HUES64 (cell line): ENCODE measurements around the gene CHIC2.
"Not testable (repeated sequence)": the region's sequence is repeated elsewhere in the genome, so short reads cannot be mapped to it uniquely, and the experiment has no call there.

Source experiments
- H3K27ac ChIP-seq: 2 replicates; pipeline ENCODE4 v1.7.0; 2013; ENCODE audit warnings: low read depth, low read length, inconsistent platforms
- H3K27me3 ChIP-seq: 2 replicates; pipeline ENCODE4 v1.6.1; 2013; ENCODE audit warnings: mild to moderate bottlenecking, low read length; ENCODE audit not compliant: insufficient read depth
- H3K36me3 ChIP-seq: 2 replicates; pipeline ENCODE4 v1.6.1; 2013; ENCODE audit warnings: mild to moderate bottlenecking, low read length; ENCODE audit not compliant: insufficient read depth
- H3K4me1 ChIP-seq: 2 replicates; pipeline ENCODE4 v1.6.1; 2013; ENCODE audit warnings: mild to moderate bottlenecking, low read length, moderate library complexity; ENCODE audit not compliant: insufficient read depth
- H3K4me3 ChIP-seq: 2 replicates; pipeline ENCODE4 v1.5.1; 2013; ENCODE audit warnings: mild to moderate bottlenecking, low read length, moderate library complexity
- H3K9ac ChIP-seq: 2 replicates; pipeline ENCODE4 v1.6.1; 2013; ENCODE audit warnings: mild to moderate bottlenecking, low read depth, low read length
- H3K9me3 ChIP-seq: 2 replicates; pipeline ENCODE4 v1.6.1; 2013; ENCODE audit warnings: low read depth, low read length; ENCODE audit not compliant: insufficient read depth
- WGBS: fragments of 150-250, 120-280 bp; methylation state at CpG from one replicate; pipeline ENCODE4 v1.1.7; 2013; ENCODE audit warnings: missing lambda C conversion rate; 5-methylcytosine and 5-hydroxymethylcytosine counted together

The CHIC2 gene

GRCh38 chr4:54032558-54033135, 31.8 kb downstream of the CHIC2 start:
- 33% methylated on average over 3 of the region's 3 CpGs for WGBS
- Histone ChIP-seq H3K4me1 (peaks cover 11% of the 10 kb centered on the region), H3K27ac (no peak overlapping the region), H3K9ac (no peak overlapping the region), H3K9me3 (no peaks in the 10 kb centered on the region), H3K4me3 (peak overlapping the region; percentile 57), H3K27me3 (no peaks in the 10 kb centered on the region), H3K36me3 (no peaks in the 10 kb centered on the region)

- WGBS = no CpG with 5 or more reads among the region's 1 CpG
- no peaks in the 10 kb centered on the region for H3K27me3 ChIP-seq
- no peak overlapping the region for H3K4me3 ChIP-seq
- no peaks in the 10 kb centered on the region for H3K36me3 ChIP-seq
- H3K9me3 ChIP-seq = no peaks in the 10 kb centered on the region
- H3K9ac ChIP-seq = no peak overlapping the region
- peaks cover 32% of the 10 kb centered on the region for H3K4me1 ChIP-seq
- 0 out of 2 replicates have a peak overlapping the region, but pooled peaks have one; percentile 10 for H3K27ac ChIP-seq
These were observed 37.1 kb downstream of the CHIC2 start for GRCh38 chr4:54027311-54027710.

- no peak overlapping the region for H3K9ac ChIP-seq
- H3K36me3 ChIP-seq = no peaks in the 10 kb centered on the region
- no peak overlapping the region for H3K27ac ChIP-seq
- H3K27me3 ChIP-seq = no peaks in the 10 kb centered on the region
- H3K4me3 ChIP-seq = no peak overlapping the region
- H3K9me3 ChIP-seq = peaks cover under 1% of the 10 kb centered on the region; the same call in 1 of the 2 replicates
- 96% methylated on average over 7 of the region's 7 CpGs for WGBS
- peaks cover 28% of the 10 kb centered on the region for H3K4me1 ChIP-seq
These were observed 38.8 kb downstream of the CHIC2 start for GRCh38 chr4:54025582-54025981.

GRCh38 chr4:54023019-54023418, 41.4 kb downstream of the CHIC2 start:
- not testable (repeated sequence) for H3K9me3 ChIP-seq, H3K27ac ChIP-seq, H3K36me3 ChIP-seq, H3K9ac ChIP-seq, H3K27me3 ChIP-seq, H3K4me3 ChIP-seq
- H3K4me1 ChIP-seq = peaks cover 30% of the 10 kb centered on the region
- 95% methylated on average over 8 of the region's 8 CpGs for WGBS

GRCh38 chr4:54017974-54018373, 46.4 kb downstream of the CHIC2 start:
- 63% methylated on average over 1 of the region's 1 CpG for WGBS
- H3K4me1 ChIP-seq = peaks cover 55% of the 10 kb centered on the region
- H3K4me3 ChIP-seq = no peak overlapping the region
- H3K36me3 ChIP-seq = no peaks in the 10 kb centered on the region
- peaks cover 5% of the 10 kb centered on the region; the same call in 1 of the 2 replicates for H3K9me3 ChIP-seq
- H3K9ac ChIP-seq = no peak overlapping the region
- no peak overlapping the region for H3K27ac ChIP-seq
- no peaks in the 10 kb centered on the region for H3K27me3 ChIP-seq

GRCh38 chr4:54017308-54017707, 47.1 kb downstream of the CHIC2 start:
- 0 out of 2 replicates have a peak overlapping the region, but pooled peaks have one; percentile 23 for H3K4me3 ChIP-seq
- 20% methylated on average over 1 of the region's 2 CpGs for WGBS
- H3K36me3 ChIP-seq = no peaks in the 10 kb centered on the region
- H3K27me3 ChIP-seq = no peaks in the 10 kb centered on the region
- peaks cover 5% of the 10 kb centered on the region; the same call in 1 of the 2 replicates for H3K9me3 ChIP-seq
- H3K9ac ChIP-seq = no peak overlapping the region
- no peak overlapping the region; the same call in 1 of the 2 replicates for H3K27ac ChIP-seq
- H3K4me1 ChIP-seq = peaks cover 61% of the 10 kb centered on the region

GRCh38 chr4:54016504-54016903, 47.9 kb downstream of the CHIC2 start:
- Histone ChIP-seq H3K9me3 (peaks cover 5% of the 10 kb centered on the region; the same call in 1 of the 2 replicates), H3K27ac (no peak overlapping the region; the same call in 1 of the 2 replicates), H3K9ac (no peak overlapping the region), H3K4me3 (no peak overlapping the region), H3K36me3 (no peaks in the 10 kb centered on the region), H3K4me1 (peaks cover 61% of the 10 kb centered on the region), H3K27me3 (no peaks in the 10 kb centered on the region)
- WGBS = 17% methylated on average over 1 of the region's 1 CpG

- H3K9me3 ChIP-seq = peaks cover 3% of the 10 kb centered on the region; the same call in 1 of the 2 replicates
- H3K27me3 ChIP-seq = no peaks in the 10 kb centered on the region
- WGBS = 3% methylated on average over 10 of the region's 10 CpGs
- no peaks in the 10 kb centered on the region for H3K36me3 ChIP-seq
- H3K4me1 ChIP-seq = peaks cover 65% of the 10 kb centered on the region
- peak overlapping the region; percentile 46; the same call in 1 of the 2 replicates for H3K9ac ChIP-seq
- H3K27ac ChIP-seq = peak overlapping the region; percentile 93
- H3K4me3 ChIP-seq = peak overlapping the region; percentile 39
These were observed 48.9 kb downstream of the CHIC2 start for GRCh38 chr4:54015423-54016030.

GRCh38 chr4:54014666-54015160, 49.7 kb downstream of the CHIC2 start:
- H3K27me3 ChIP-seq = no peaks in the 10 kb centered on the region
- peak overlapping the region; percentile 93; the same call in 1 of the 2 replicates for H3K27ac ChIP-seq
- H3K4me1 ChIP-seq = peaks cover 72% of the 10 kb centered on the region
- H3K9ac ChIP-seq = no peak overlapping the region
- no peaks in the 10 kb centered on the region; the same call in 1 of the 2 replicates for H3K9me3 ChIP-seq
- 38% methylated on average over 1 of the region's 1 CpG for WGBS
- peak overlapping the region; percentile 39 for H3K4me3 ChIP-seq
- H3K36me3 ChIP-seq = no peaks in the 10 kb centered on the region

GRCh38 chr4:54011201-54011600, 53.2 kb downstream of the CHIC2 start:
- Histone ChIP-seq H3K4me3 (no peak overlapping the region), H3K27ac (no peak overlapping the region), H3K9ac (no peak overlapping the region), H3K27me3 (no peaks in the 10 kb centered on the region), H3K4me1 (peaks cover 48% of the 10 kb centered on the region), H3K9me3 (no peaks in the 10 kb centered on the region), H3K36me3 (no peaks in the 10 kb centered on the region)

GRCh38 chr4:54006755-54007154, 57.6 kb downstream of the CHIC2 start:
- Histone ChIP-seq H3K9ac (no peak overlapping the region), H3K27me3 (no peaks in the 10 kb centered on the region), H3K9me3 (no peaks in the 10 kb centered on the region), H3K4me1 (peaks cover 21% of the 10 kb centered on the region), H3K4me3 (no peak overlapping the region), H3K27ac (no peak overlapping the region), H3K36me3 (no peaks in the 10 kb centered on the region)
- no CpG with 5 or more reads among the region's 2 CpGs for WGBS
